ENCODE data around the gene SERPINI1.

Gene SERPINI1

GRCh38 chr3:167732313-167733065 lies 3.0 kb upstream of the SERPINI1 start:
- peak; percentile 6 for DNase-seq (ENCODE audit: low read depth)
- no peak overlapping the region for H3K4me3 ChIP-seq (ENCODE audit: control insufficient read depth, low read depth, low read length)
- no peak for TF ChIP-seq CTCF (conservative IDR thresholded peaks at IDR 0.05; ENCODE audit: control insufficient read depth, insufficient read depth, low read depth, low read length)

- TF ChIP-seq CTCF (conservative IDR thresholded peaks at IDR 0.05; ENCODE audit: control insufficient read depth, insufficient read depth, low read depth, low read length) = no peak
- peak overlapping the region; percentile 89 for H3K4me3 ChIP-seq (ENCODE audit: control insufficient read depth, low read depth, low read length)
- DNase-seq (ENCODE audit: low read depth) = peak; percentile 19
Observed at GRCh38 chr3:167733961-167734497, 1.5 kb upstream of the SERPINI1 start.

GRCh38 chr3:167734498-167735232 lies 856 bp upstream of the SERPINI1 start, which contains the start of gene PDCD10:
TSS of gene PDCD10 (minus strand) at chr3:167734892. CDS start at chr3:167720157, 14,735 bp downstream.
- DNase-seq (ENCODE audit: low read depth) = peak; percentile 98
- H3K4me3 ChIP-seq (ENCODE audit: control insufficient read depth, low read depth, low read length) = peak within 1 kb of the TSS; percentile 89
- no peak for TF ChIP-seq CTCF (conservative IDR thresholded peaks at IDR 0.05; ENCODE audit: control insufficient read depth, insufficient read depth, low read depth, low read length)

GRCh38 chr3:167736264-167736787 lies 805 bp downstream of the SERPINI1 start:
- peak overlapping the region; percentile 89 for H3K4me3 ChIP-seq (ENCODE audit: control insufficient read depth, low read depth, low read length)
- no peak for TF ChIP-seq CTCF (conservative IDR thresholded peaks at IDR 0.05; ENCODE audit: control insufficient read depth, insufficient read depth, low read depth, low read length)
- DNase-seq (ENCODE audit: low read depth) = no peak

GRCh38 chr3:167736997-167737396 lies 1.5 kb downstream of the SERPINI1 start:
- no peak overlapping the region for H3K4me3 ChIP-seq (ENCODE audit: control insufficient read depth, low read depth, low read length)
- no peak for TF ChIP-seq CTCF (conservative IDR thresholded peaks at IDR 0.05; ENCODE audit: control insufficient read depth, insufficient read depth, low read depth, low read length)
- DNase-seq (ENCODE audit: low read depth) = no peak

GRCh38 chr3:167738037-167738436 lies 2.5 kb downstream of the SERPINI1 start:
- no peak for TF ChIP-seq CTCF (conservative IDR thresholded peaks at IDR 0.05; ENCODE audit: control insufficient read depth, insufficient read depth, low read depth, low read length)
- no peak overlapping the region for H3K4me3 ChIP-seq (ENCODE audit: control insufficient read depth, low read depth, low read length)
- no peak for DNase-seq (ENCODE audit: low read depth)
